Osteocyte (in vitro differentiated cells): Measurements from ENCODE around the gene PAOX. TPM values are rescaled to one million over a fixed set of nuclear protein-coding genes. Genes with fewer than 3 reads are reported as not detected.
"Not testable (repeated sequence)": the region's sequence is repeated elsewhere in the genome, so short reads cannot be mapped to it uniquely, and the experiment has no call there.

Experiments
- DNase-seq: peaks from one replicate; pipeline ENCODE4 v3.0.0; 2021; ENCODE audit warnings: mixed read lengths; ENCODE audit not compliant: unreplicated experiment; ENCODE audit errors: extremely low spot score
- H3K27ac Mint-ChIP-seq: one replicate; pipeline ENCODE4 v1.8.0; 2021; ENCODE audit warnings: mild to moderate bottlenecking, mixed read lengths; ENCODE audit not compliant: unreplicated experiment
- H3K27me3 Mint-ChIP-seq: one replicate; pipeline ENCODE4 v1.8.0; 2021; ENCODE audit warnings: mixed read lengths; ENCODE audit not compliant: unreplicated experiment
- H3K36me3 Mint-ChIP-seq: one replicate; pipeline ENCODE4 v1.8.0; 2021; ENCODE audit warnings: mixed read lengths; ENCODE audit not compliant: unreplicated experiment
- H3K4me1 Mint-ChIP-seq: one replicate; pipeline ENCODE4 v1.8.0; 2021; ENCODE audit warnings: mixed read lengths; ENCODE audit not compliant: unreplicated experiment
- H3K4me3 Mint-ChIP-seq: one replicate; pipeline ENCODE4 v1.8.0; 2021; ENCODE audit warnings: mild to moderate bottlenecking, moderate library complexity, mixed read lengths; ENCODE audit not compliant: unreplicated experiment
- H3K9me3 Mint-ChIP-seq: one replicate; pipeline ENCODE4 v1.8.0; 2021; ENCODE audit warnings: mixed read lengths; ENCODE audit not compliant: unreplicated experiment
- total RNA-seq: library from RNA; stranded (reverse); gene quantifications from 2 replicates; pipeline ENCODE4 v1.2.1, GENCODE V29; 2021
- TF ChIP-seq, protein P1 (sequence below): fragments of 200-600 bp; sonication (generic); IDR thresholded peaks from 2 replicates; pipeline ENCODE4 v1.5.0; 2021; ENCODE audit warnings: antibody characterized with exemption, mild to moderate bottlenecking, moderate library complexity

The PAOX gene
- total RNA-seq, 1 donor from 2014 or later, result 8.7 TPM

DNA sequence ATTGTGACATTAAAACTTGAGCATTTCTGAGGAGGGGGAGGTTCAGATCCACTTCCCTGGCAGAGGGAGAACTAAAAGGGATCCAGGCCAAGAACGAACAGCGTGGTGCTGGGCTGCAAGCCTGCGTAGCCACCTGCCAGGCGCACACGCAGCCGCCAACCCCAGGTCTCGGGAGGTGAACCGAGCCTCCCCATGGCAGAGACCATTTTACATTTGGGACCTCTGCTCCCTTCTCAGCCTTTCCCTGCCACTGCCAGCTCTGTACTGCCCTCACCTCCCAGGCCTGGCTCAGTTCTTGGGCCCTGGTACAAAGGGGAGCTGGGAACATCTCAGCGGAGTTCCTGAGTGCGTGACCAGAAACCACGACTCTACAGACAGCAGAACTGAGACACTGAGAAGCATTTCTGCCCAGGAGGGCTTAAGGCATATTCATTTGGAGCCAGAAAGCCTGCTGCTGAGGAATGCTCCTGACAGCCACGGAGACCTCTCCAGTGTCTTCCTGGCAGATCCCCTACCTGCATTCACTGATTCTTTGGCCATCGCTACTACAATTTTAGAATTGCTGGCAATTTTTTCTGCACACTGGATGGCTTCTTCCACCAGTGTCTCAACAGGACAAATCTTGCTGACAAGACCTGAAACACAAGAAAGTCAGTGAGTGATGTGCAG is 13.5 kb upstream of the PAOX start:
- Mint-ChIP-seq H3K9me3 (no peaks in the 10 kb centered on the region), H3K4me1 (no peaks in the 10 kb centered on the region), H3K27ac (no peak overlapping the region), H3K4me3 (no peak overlapping the region), H3K36me3 (peaks cover 31% of the 10 kb centered on the region), H3K27me3 (no peaks in the 10 kb centered on the region)
- no peak for DNase-seq
- TF ChIP-seq, protein P1, sequence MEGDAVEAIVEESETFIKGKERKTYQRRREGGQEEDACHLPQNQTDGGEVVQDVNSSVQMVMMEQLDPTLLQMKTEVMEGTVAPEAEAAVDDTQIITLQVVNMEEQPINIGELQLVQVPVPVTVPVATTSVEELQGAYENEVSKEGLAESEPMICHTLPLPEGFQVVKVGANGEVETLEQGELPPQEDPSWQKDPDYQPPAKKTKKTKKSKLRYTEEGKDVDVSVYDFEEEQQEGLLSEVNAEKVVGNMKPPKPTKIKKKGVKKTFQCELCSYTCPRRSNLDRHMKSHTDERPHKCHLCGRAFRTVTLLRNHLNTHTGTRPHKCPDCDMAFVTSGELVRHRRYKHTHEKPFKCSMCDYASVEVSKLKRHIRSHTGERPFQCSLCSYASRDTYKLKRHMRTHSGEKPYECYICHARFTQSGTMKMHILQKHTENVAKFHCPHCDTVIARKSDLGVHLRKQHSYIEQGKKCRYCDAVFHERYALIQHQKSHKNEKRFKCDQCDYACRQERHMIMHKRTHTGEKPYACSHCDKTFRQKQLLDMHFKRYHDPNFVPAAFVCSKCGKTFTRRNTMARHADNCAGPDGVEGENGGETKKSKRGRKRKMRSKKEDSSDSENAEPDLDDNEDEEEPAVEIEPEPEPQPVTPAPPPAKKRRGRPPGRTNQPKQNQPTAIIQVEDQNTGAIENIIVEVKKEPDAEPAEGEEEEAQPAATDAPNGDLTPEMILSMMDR, result no peak

DNA sequence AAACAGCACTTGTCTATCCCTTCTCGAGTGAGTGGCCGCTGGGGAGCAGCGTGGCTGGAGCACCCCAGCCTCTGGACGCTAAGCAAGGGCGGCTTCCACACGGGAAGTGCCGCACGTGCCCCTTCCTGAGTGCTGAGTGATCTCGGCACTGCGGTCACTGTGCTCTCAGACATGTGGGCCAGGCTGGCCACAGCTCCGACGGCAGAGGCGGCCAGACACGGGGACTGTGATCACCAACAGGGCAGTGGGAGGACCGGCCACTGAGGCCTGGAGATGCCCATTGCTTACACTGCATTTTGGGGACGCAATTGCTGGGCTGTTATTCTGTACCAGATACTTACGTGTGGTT is 13.0 kb upstream of the PAOX start:
- Mint-ChIP-seq H3K4me3 (no peak overlapping the region), H3K27me3 (no peaks in the 10 kb centered on the region), H3K27ac (no peak overlapping the region), H3K9me3 (no peaks in the 10 kb centered on the region), H3K4me1 (no peaks in the 10 kb centered on the region), H3K36me3 (peaks cover 31% of the 10 kb centered on the region)
- TF ChIP-seq, protein P1, result no peak
- DNase-seq, result no peak

DNA sequence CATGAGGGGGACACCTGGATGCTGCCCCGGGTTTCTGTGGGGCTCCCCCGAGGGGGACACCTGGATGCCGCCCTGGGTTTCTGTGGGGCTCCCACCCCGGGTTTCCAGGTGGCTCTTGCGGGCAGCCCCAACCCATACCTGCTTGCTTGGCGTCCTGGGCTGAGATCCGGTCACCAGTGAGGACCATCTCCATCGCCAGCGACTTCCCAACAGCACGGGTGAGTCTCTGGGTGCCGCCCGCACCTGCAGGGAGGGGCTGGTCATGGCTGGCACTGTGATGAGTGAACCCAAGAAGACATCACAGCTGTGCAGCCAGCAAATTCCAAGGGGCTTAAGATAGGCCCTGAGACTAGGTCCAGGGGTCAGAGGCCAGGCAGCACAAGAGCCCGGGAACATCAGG is 12.3 kb upstream of the PAOX start:
- DNase-seq, result no peak
- H3K36me3 Mint-ChIP-seq, result peaks cover 31% of the 10 kb centered on the region

DNA sequence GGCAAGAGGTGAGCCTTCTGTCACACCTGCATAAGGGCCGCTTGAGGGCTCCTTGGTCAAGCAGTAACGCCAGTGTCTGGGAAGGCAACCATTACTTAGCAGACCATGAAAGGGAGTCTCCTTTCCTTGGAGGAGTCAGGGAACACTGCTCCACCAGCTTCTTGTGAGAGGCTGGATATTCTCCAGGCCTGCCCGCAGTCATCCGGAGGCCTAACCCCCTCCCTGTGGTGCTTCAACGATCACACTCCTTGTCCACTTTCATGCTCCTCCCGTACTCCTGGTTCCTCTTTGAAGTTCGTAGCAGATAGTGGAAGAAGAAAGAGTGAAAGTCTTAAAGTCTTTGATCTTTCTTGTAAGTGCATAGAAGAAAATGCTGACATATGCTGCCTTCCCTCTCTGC is 11.6 kb upstream of the PAOX start:
- H3K9me3 Mint-ChIP-seq, H3K27me3 Mint-ChIP-seq, DNase-seq, H3K4me3 Mint-ChIP-seq, H3K27ac Mint-ChIP-seq, H3K4me1 Mint-ChIP-seq: not testable (repeated sequence)
- H3K36me3 Mint-ChIP-seq, result peaks cover 25% of the 10 kb centered on the region

More for the DNA sequence above, 12.3 kb upstream of the PAOX start:
- H3K27me3 Mint-ChIP-seq, result no peaks in the 10 kb centered on the region
- TF ChIP-seq, protein P1, result no peak
- no peak overlapping the region for H3K27ac Mint-ChIP-seq
- H3K9me3 Mint-ChIP-seq, result no peaks in the 10 kb centered on the region
- peaks cover 3% of the 10 kb centered on the region for H3K4me1 Mint-ChIP-seq
- H3K4me3 Mint-ChIP-seq, result no peak overlapping the region

DNA sequence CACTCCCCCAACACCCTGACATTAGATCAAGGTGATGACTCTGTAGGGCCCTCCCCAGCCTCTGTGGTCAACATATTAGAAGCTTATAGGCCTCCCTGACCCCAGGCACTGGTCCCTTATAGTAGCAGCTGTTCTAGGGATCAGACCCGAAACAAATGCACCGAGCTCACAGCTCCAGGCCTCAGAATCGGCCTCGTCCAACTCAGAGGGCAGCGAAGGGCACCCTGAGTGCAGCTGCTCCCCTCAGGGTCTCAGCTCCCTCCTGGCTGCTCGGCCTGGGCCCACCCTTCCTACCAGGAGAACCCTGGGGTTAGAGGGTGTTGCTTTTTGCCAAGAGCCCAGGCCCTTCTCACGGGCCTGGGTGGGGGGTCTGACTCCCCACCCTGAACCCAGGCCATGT is 10.9 kb upstream of the PAOX start:
- TF ChIP-seq, protein P1, result no peak
- H3K36me3 Mint-ChIP-seq, result peaks cover 25% of the 10 kb centered on the region
- no peak overlapping the region for H3K27ac Mint-ChIP-seq
- no peaks in the 10 kb centered on the region for H3K9me3 Mint-ChIP-seq
- DNase-seq, result no peak
- H3K4me3 Mint-ChIP-seq, result no peak overlapping the region
- no peaks in the 10 kb centered on the region for H3K27me3 Mint-ChIP-seq
- H3K4me1 Mint-ChIP-seq, result peaks cover 7% of the 10 kb centered on the region
